Uterus (tissue), 2 donors: Measurements from ENCODE around the gene RNF10.

ENCODE experiments used
- CTCF ChIP-seq, 4 experiments: fragments of 200-600 bp in 2 of 4; fragments of 450-650 bp in 2 of 4; sonication (generic) in 2 of 4; IDR thresholded peaks; one replicate each; pipeline ENCODE4 v1.5.1; 2016 to 2019; ENCODE audit warnings: antibody characterized with exemption in 4 of 4, mild to moderate bottlenecking in 2 of 4, moderate library complexity in 1 of 4
- POLR2A ChIP-seq, 2 donors: fragments of 450-650 bp; IDR thresholded peaks; one replicate each; pipeline ENCODE4 v1.6.1; 2016; ENCODE audit warnings: antibody characterized with exemption in 2 of 2, mild to moderate bottlenecking in 1 of 2, moderate library complexity in 1 of 2

DNA sequence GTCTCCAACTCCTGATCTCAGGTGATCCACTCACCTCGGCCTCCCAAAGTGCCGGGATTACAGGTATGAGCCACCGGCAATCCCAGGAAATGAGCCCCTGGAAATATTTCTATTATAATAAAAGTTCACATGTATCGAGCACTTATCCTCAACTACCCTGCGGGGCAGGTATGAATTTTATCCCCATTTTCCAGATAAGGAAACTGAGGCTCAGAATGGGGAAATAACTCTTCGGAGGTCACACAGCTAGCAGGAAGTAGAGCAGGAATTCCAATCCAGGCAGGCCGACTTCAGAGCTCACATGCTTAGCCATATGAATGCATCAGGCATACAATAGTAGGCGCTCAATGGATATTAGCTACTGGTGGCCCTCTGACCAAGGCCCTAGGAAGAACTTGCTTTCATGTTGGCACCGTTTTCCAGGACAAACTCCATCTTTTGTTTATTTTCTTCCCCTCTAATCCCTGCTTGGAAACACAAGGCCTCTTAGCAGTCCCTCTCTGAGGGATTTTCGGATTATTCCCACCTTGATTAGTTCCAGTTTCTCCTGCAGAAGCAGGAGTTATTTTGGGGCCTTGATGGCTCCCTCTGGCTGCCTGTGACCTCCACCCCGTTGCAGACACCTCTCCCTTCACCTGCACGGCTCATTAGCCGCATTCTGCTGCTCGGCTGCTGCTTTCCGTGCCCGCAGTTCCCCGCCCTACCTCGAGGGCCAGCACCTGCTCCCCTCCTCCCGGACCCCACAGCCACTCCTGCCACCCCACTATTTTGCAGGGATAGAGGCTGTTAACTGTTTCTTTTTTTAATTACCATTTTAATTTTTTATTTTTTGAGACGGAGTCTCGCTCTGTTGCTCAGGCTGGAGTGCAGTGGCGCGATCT is 65.8 kb downstream of the RNF10 start:
- TF ChIP-seq CTCF (IDR thresholded peaks at IDR 0.05): no peak
- no peak for TF ChIP-seq POLR2A (IDR thresholded peaks at IDR 0.05)
